H1 (cell line): ENCODE results near the gene STAG2.
"Not testable (repeated sequence)": the region's sequence is repeated elsewhere in the genome, so short reads cannot be mapped to it uniquely, and the experiment has no call there.

Experiments used
- EZH2 ChIP-seq: fragments of 200-600 bp; sonication (generic); IDR thresholded peaks from 2 replicates; pipeline ENCODE4 v1.7.1; 2012; ENCODE audit warnings: low read depth, mild to moderate bottlenecking, moderate library complexity, low read length, inconsistent platforms; ENCODE audit not compliant: severe bottlenecking
- JUN ChIP-seq: IDR thresholded peaks from 2 replicates; pipeline ENCODE4 v1.6.1; 2011; ENCODE audit warnings: low read depth, mild to moderate bottlenecking, improper control_type of control experiment, low read length
- POLR2A ChIP-seq, 2 experiments: IDR thresholded peaks; 1 replicate in 1 of 2; 2 replicates in 1 of 2; pipeline ENCODE4 v1.6.1; 2011; ENCODE audit warnings: low read depth in 2 of 2, low read length in 2 of 2, mild to moderate bottlenecking in 2 of 2; ENCODE audit errors: control extremely low read depth in 1 of 2
- YY1 ChIP-seq: IDR thresholded peaks from 2 replicates; pipeline ENCODE4 v1.6.1; 2011; ENCODE audit warnings: low read depth, mild to moderate bottlenecking, low read length
- TF ChIP-seq, protein P1 (sequence below), 3 experiments: IDR thresholded peaks; 1 replicate in 2 of 3; 2 replicates in 1 of 3; pipeline versions ENCODE4 v1.5.1 to v1.6.1; 2011; ENCODE audit warnings: low read length in 3 of 3, mild to moderate bottlenecking in 3 of 3, inconsistent platforms in 2 of 3, low read depth in 1 of 3, moderate library complexity in 1 of 3; ENCODE audit not compliant: insufficient read depth in 1 of 3; ENCODE audit errors: control extremely low read depth in 1 of 3

DNA sequence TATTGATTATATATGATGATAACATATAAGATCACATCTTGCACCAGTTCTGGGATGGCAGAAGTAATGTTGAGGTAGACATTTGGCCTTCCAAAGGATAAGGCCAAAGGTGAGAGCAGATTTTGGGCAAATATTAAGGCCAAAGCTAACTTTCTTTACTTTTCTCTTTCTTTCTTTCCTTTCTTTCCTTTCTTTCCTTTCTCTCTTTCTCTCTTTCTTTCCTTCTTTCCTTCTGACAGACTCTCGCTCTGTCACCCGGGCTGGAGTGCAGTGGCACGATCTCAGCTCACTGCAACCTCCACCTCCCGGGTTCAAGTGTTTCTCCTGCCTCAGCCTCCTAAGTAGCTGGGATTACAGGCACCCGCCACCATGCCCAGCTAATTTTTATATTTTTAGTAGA is 170.9 kb downstream of the STAG2 start:
- TF ChIP-seq, protein P1, sequence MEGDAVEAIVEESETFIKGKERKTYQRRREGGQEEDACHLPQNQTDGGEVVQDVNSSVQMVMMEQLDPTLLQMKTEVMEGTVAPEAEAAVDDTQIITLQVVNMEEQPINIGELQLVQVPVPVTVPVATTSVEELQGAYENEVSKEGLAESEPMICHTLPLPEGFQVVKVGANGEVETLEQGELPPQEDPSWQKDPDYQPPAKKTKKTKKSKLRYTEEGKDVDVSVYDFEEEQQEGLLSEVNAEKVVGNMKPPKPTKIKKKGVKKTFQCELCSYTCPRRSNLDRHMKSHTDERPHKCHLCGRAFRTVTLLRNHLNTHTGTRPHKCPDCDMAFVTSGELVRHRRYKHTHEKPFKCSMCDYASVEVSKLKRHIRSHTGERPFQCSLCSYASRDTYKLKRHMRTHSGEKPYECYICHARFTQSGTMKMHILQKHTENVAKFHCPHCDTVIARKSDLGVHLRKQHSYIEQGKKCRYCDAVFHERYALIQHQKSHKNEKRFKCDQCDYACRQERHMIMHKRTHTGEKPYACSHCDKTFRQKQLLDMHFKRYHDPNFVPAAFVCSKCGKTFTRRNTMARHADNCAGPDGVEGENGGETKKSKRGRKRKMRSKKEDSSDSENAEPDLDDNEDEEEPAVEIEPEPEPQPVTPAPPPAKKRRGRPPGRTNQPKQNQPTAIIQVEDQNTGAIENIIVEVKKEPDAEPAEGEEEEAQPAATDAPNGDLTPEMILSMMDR (IDR thresholded peaks at IDR 0.05; ENCODE audit: control extremely low read depth in 1 of 3, insufficient read depth in 1 of 3, low read depth in 1 of 3, low read length in 3 of 3) = not testable (repeated sequence)
- TF ChIP-seq EZH2; POLR2A (IDR thresholded peaks at IDR 0.05; ENCODE audit: control extremely low read depth in 1 of 2, low read depth in 2 of 2, low read length in 2 of 2); JUN; YY1: not testable (repeated sequence)
